Heart right ventricle (tissue), 16 donors: ENCODE measurements around the gene NTRK1. TPM values are rescaled to one million over a fixed set of nuclear protein-coding genes. Genes with fewer than 3 reads are reported as not detected.

ENCODE experiments used
- ATAC-seq, 8 donors: fragments of 200-7000 bp; cut with Tn5 transposase; one replicate each; pipeline ENCODE4 v1.9.1; 2020; ENCODE audit warnings: mild to moderate bottlenecking in 8 of 8, moderate library complexity in 8 of 8, moderate number of reproducible peaks in 1 of 8
- DNase-seq, 2 donors: peaks; one replicate each; pipeline ENCODE4 v3.0.0-alpha.2; 2020
- H3K27ac ChIP-seq, 10 donors: fragments of 200-600 bp; sonication (generic) in 2 of 10; one replicate each; pipeline versions ENCODE4 v1.5.0 to v1.8.0; 2020 to 2022; ENCODE audit warnings: mild to moderate bottlenecking in 3 of 10
- H3K27me3 ChIP-seq, 7 donors: fragments of 200-600 bp; one replicate each; pipeline ENCODE4 v1.8.0; 2021 to 2022; ENCODE audit warnings: mild to moderate bottlenecking in 2 of 7
- H3K36me3 ChIP-seq, 9 donors: fragments of 200-600 bp; sonication (generic) in 1 of 9; one replicate each; pipeline versions ENCODE4 v1.5.0 to v1.8.0; 2020 to 2022; ENCODE audit warnings: mild to moderate bottlenecking in 2 of 9
- H3K4me1 ChIP-seq, 9 donors: fragments of 200-600 bp; sonication (generic) in 1 of 9; one replicate each; pipeline versions ENCODE4 v1.5.0 to v1.8.0; 2020 to 2022; ENCODE audit warnings: mild to moderate bottlenecking in 4 of 9
- H3K4me3 ChIP-seq, 10 donors: fragments of 200-600 bp; sonication (generic) in 2 of 10; one replicate each; pipeline versions ENCODE4 v1.5.0 to v1.8.0; 2020 to 2022; ENCODE audit warnings: mild to moderate bottlenecking in 7 of 10, moderate library complexity in 2 of 10
- H3K9me3 ChIP-seq, 11 donors: fragments of 200-600 bp in 10 of 11; sonication (generic) in 2 of 11; one replicate each; pipeline versions ENCODE4 v1.5.0 to v1.8.0; 2013 to 2022; ENCODE audit warnings: mild to moderate bottlenecking in 2 of 11, control low read depth in 1 of 11, moderate library complexity in 1 of 11
- CTCF ChIP-seq, 9 donors: fragments of 200-600 bp; sonication (generic) in 2 of 9; IDR thresholded peaks; one replicate each; pipeline versions ENCODE4 v1.5.0 to v1.8.0; 2021 to 2022; ENCODE audit warnings: antibody characterized with exemption in 9 of 9, mild to moderate bottlenecking in 5 of 9, moderate library complexity in 1 of 9
- WGBS, 2 donors: extraction: QIAGEN DNeasy Blood & Tissue Kit; methylation state at CpG; one replicate each; pipeline ENCODE4 v1.1.7; 2013; ENCODE audit warnings: inconsistent platforms in 1 of 2; 5-methylcytosine and 5-hydroxymethylcytosine counted together
- intact Hi-C, 10 donors: fragments of 100-400 bp; cut with DNase I; formaldehyde crosslinking; loops; one replicate each; pipeline versions ENCODE4 v1.11.1 to v1.14.2; 2022
- polyA plus RNA-seq, 2 donors: library from polyadenylated mRNA; stranded (reverse); fragments of 200-250 nt; gene quantifications; one replicate each; pipeline ENCODE4 v1.2.3, GENCODE V29; 2013
- total RNA-seq, 10 donors: library from RNA; stranded (reverse); fragmentation: NEBNext Ultra II Directional in 3 of 10; extraction: Animal tissue kit (Norgen Biotek cat#: 25700) in 3 of 10; gene quantifications; one replicate each; pipeline versions ENCODE4 v1.2.1 to v1.2.4, GENCODE V29; 2021 to 2023
- donor health status: Arrhythmogenic right ventricular cardiomyopathy.
- donor health status: ischemic (EF 13 %, LVEDD 7.1; RV severe dilation, severe dysfunction).
- donor health status: healthy with polysubstance abuse.
- donor health status: DM: no; HTN: yes; CAD: no.
- donor health status: DM: no; HTN: no; CAD: no.
- donor health status: ischemic (EF 25% LVEDD 6.9; RV normal size, moderate dysfunction).
- donor health status: ischemic (EF 25% LVEDD 5.7; RV mildly dilated, moderate dysfunction).
- donor health status: healthy.
- donor health status: DM: yes; HTN: yes; CAD: no.
- donor health status: Ischemic cardiomyopathy.
- donor health status: ischemic (EF 35%, LVEDD 5.7; RV mildly dilated, moderate dysfunction).
- donor health status: nonischemic (EF 11% LVEDD 7.7; RV severe dilation, severe dysfunction).
- donor health status: DM: yes; HTN: yes; CAD: no.
- donor health status: PGD.
- donor health status: ischemic (EF 29% LVEDD 5.4; RV normal size, mild dysfunction).
- donor health status: nonischemic (EF 23%, LVEDD 6.1; RV moderate dilation, normal function).

The NTRK1 gene
- total and polyA plus RNA-seq, 12 donors, result 0.15 to 3.7 (median 0.69) TPM

- Histone ChIP-seq H3K27me3 (peaks cover 0 to 16% (median 5%) of the 10 kb centered on the region in 7 donors), H3K27ac (no peak overlapping the region), H3K4me3 (no peak overlapping the region), H3K9me3 (no peaks in the 10 kb centered on the region), H3K4me1 (peaks cover 0 to 23% (median 4%) of the 10 kb centered on the region in 9 donors), H3K36me3 (no peaks in the 10 kb centered on the region)
- WGBS, 2 donors, result 67 to 70% methylated on average over 13 of the region's 13 CpGs
- intact Hi-C loops, result loop anchor here in 7 of 10 donors (5.0 to 10.0 kb wide), 4 partner anchors 49 to 191 kb away; partner anchors contain the start of genes ISG20L2 (in 3 of the 7) and METTL25B (in 3 of the 7)
- no peak for DNase-seq
- ATAC-seq, result no peak
- TF ChIP-seq CTCF (IDR thresholded peaks at IDR 0.05), result no peak
These were observed 25.3 kb downstream of the NTRK1 start for GRCh38 chr1:156885880-156886355.

- peaks cover 0 to 16% (median 0%) of the 10 kb centered on the region in 7 donors for H3K27me3 ChIP-seq
These were observed 26.1 kb downstream of the NTRK1 start for GRCh38 chr1:156886583-156887281.

GRCh38 chr1:156887317-156887716, 26.7 kb downstream of the NTRK1 start:
- no peaks in the 10 kb centered on the region for H3K36me3 ChIP-seq

More at GRCh38 chr1:156886583-156887281, 26.1 kb downstream of the NTRK1 start:
- DNase-seq, result no peak
- H3K27ac ChIP-seq, result no peak overlapping the region
- no peak overlapping the region for H3K4me3 ChIP-seq
- no peak for ATAC-seq
- H3K4me1 ChIP-seq, result peaks cover 0 to 23% (median 6%) of the 10 kb centered on the region in 9 donors
- intact Hi-C loops, result loop anchor here in 7 of 10 donors (5.0 to 10.0 kb wide), 4 partner anchors 49 to 192 kb away; partner anchors contain the start of genes ISG20L2 (in 3 of the 7) and METTL25B (in 3 of the 7)
- H3K9me3 ChIP-seq, result no peaks in the 10 kb centered on the region
- no peak for TF ChIP-seq CTCF (IDR thresholded peaks at IDR 0.05)
- 43 to 48% methylated on average over 6 of the region's 6 CpGs for WGBS, 2 donors
- no peaks in the 10 kb centered on the region for H3K36me3 ChIP-seq

More at GRCh38 chr1:156887317-156887716, 26.7 kb downstream of the NTRK1 start:
- no peak for TF ChIP-seq CTCF (IDR thresholded peaks at IDR 0.05)
- no peak for DNase-seq
- Histone ChIP-seq H3K4me1 (peaks cover 0 to 27% (median 10%) of the 10 kb centered on the region in 9 donors), H3K9me3 (no peaks in the 10 kb centered on the region), H3K4me3 (no peak overlapping the region), H3K27ac (no peak overlapping the region), H3K27me3 (peaks cover 0 to 14% (median 0%) of the 10 kb centered on the region in 7 donors)
- intact Hi-C loops, result loop anchor here in 7 of 10 donors (5.0 to 10.0 kb wide), 4 partner anchors 50 to 193 kb away; partner anchors contain the start of genes ISG20L2 (in 3 of the 7) and METTL25B (in 3 of the 7)
- WGBS, 2 donors, result 33 to 42% methylated on average over 3 of the region's 3 CpGs
- no peak for ATAC-seq
